AG09309 (cell line): ENCODE results near the gene TCERG1L.

Experiments used
- DNase-seq: peaks from one replicate; pipeline ENCODE4 v3.0.0-alpha.2; 2010; ENCODE audit warnings: low read depth
- H3K4me3 ChIP-seq: 2 replicates; pipeline ENCODE4 v1.5.1; 2011; ENCODE audit warnings: mild to moderate bottlenecking, low read depth, low read length, moderate library complexity; ENCODE audit not compliant: control insufficient read depth
- CTCF ChIP-seq: IDR thresholded peaks from 2 replicates; pipeline ENCODE4 v1.5.1; 2011; ENCODE audit warnings: mild to moderate bottlenecking, low read depth, low read length, inconsistent platforms; ENCODE audit not compliant: insufficient read depth, control insufficient read depth; ENCODE audit errors: missing control alignments

The TCERG1L gene

GRCh38 chr10:131206111-131206995, 105.2 kb downstream of the TCERG1L start:
- no peak for TF ChIP-seq CTCF
- no peak overlapping the region for H3K4me3 ChIP-seq
- DNase-seq = no peak

GRCh38 chr10:131205556-131205955, 106.0 kb downstream of the TCERG1L start:
- no peak for TF ChIP-seq CTCF
- no peak for DNase-seq
- no peak overlapping the region for H3K4me3 ChIP-seq

- TF ChIP-seq CTCF = no peak
- DNase-seq = no peak
- H3K4me3 ChIP-seq = no peak overlapping the region
Measured at GRCh38 chr10:131204406-131205152, 106.9 kb downstream of the TCERG1L start.

GRCh38 chr10:131203456-131204357, 107.8 kb downstream of the TCERG1L start:
- no peak overlapping the region for H3K4me3 ChIP-seq
- TF ChIP-seq CTCF = no peak
- DNase-seq = no peak

GRCh38 chr10:131202990-131203389, 108.5 kb downstream of the TCERG1L start:
- TF ChIP-seq CTCF = no peak
- no peak overlapping the region for H3K4me3 ChIP-seq
- no peak for DNase-seq

- DNase-seq = no peak
- TF ChIP-seq CTCF = no peak
- no peak overlapping the region for H3K4me3 ChIP-seq
Measured at GRCh38 chr10:131201741-131202515, 109.6 kb downstream of the TCERG1L start.
